Testis (tissue), 3 donors: ENCODE results near the gene STARD3. TPM values are rescaled to one million over a fixed set of nuclear protein-coding genes. Genes with fewer than 3 reads are reported as not detected.
A peak's percentile ranks its signal among the peaks of the same experiment; 100 is the strongest.

ENCODE experiments used
- DNase-seq: peaks from one replicate; pipeline ENCODE4 v3.0.0-alpha.2; 2019
- H3K27ac ChIP-seq, 2 donors: fragments of 200-600 bp; sonication (generic); one replicate each; pipeline ENCODE4 v1.5.1; 2019
- H3K27me3 ChIP-seq: fragments of 200-600 bp; sonication (generic); one replicate; pipeline ENCODE4 v1.5.1; 2019
- H3K36me3 ChIP-seq: fragments of 200-600 bp; sonication (generic); one replicate; pipeline ENCODE4 v1.5.1; 2017; ENCODE audit warnings: low read depth; ENCODE audit errors: missing control alignments
- H3K4me1 ChIP-seq: fragments of 200-600 bp; sonication (generic); one replicate; pipeline ENCODE4 v1.5.1; 2019
- H3K4me3 ChIP-seq, 2 donors: fragments of 200-600 bp; sonication (generic); one replicate each; pipeline ENCODE4 v1.5.1; 2017 to 2019
- H3K9me3 ChIP-seq: fragments of 200-600 bp; sonication (generic); one replicate; pipeline ENCODE4 v1.5.1; 2017
- CTCF ChIP-seq, 3 experiments: fragments of 450-650 bp in 2 of 3; fragments of 200-600 bp in 1 of 3; sonication (generic) in 1 of 3; IDR thresholded peaks; one replicate each; pipeline ENCODE4 v1.5.1; 2016 to 2019; ENCODE audit warnings: antibody characterized with exemption in 3 of 3, mild to moderate bottlenecking in 2 of 3, moderate library complexity in 1 of 3
- POLR2A ChIP-seq: fragments of 450-650 bp; IDR thresholded peaks from one replicate; pipeline ENCODE4 v1.6.1; 2017; ENCODE audit warnings: antibody characterized with exemption, mild to moderate bottlenecking, moderate library complexity
- WGBS, 2 donors: methylation state at CpG; one replicate each; pipeline ENCODE4 v1.1.5; 2018; 5-methylcytosine and 5-hydroxymethylcytosine counted together
- intact Hi-C: fragments of 100-400 bp; cut with DNase I; formaldehyde crosslinking; loops from one replicate; pipeline ENCODE4 v1.15.1; 2023; ENCODE audit warnings: low total_unique reads
- polyA plus RNA-seq: library from polyadenylated mRNA; stranded (reverse); fragments of 350-450 nt; fragmentation: Illumina TruSeq; extraction: RNeasy Lipid Tissue Mini Kit (QIAGEN cat#74804); gene quantifications from one replicate; pipeline ENCODE4 v1.2.3, GENCODE V29; 2014; ENCODE audit warnings: low read depth, low replicate concordance; ENCODE audit not compliant: insufficient read depth
- total RNA-seq, 2 donors: library from RNA; depleted of rRNA; stranded (reverse); fragments of >200 nt; gene quantifications; one replicate each; pipeline ENCODE4 v1.2.3, GENCODE V29; 2016

Gene STARD3
- total and polyA plus RNA-seq, 3 donors from 2014 or later, result 102 to 352 (median 265) TPM

GRCh38 chr17:39674179-39674578, 37.2 kb downstream of the STARD3 start:
- no peak overlapping the region for H3K27ac ChIP-seq
- H3K9me3 ChIP-seq, result no peaks in the 10 kb centered on the region
- DNase-seq, result no peak
- no peaks in the 10 kb centered on the region for H3K36me3 ChIP-seq
- H3K4me3 ChIP-seq, result no peak overlapping the region
- TF ChIP-seq CTCF (IDR thresholded peaks at IDR 0.05), result no peak
- TF ChIP-seq POLR2A, result no peak
- WGBS, 2 donors, result 87 to 100% methylated on average over 1 to 5 of the region's 5 CpGs
- H3K27me3 ChIP-seq, result no peaks in the 10 kb centered on the region
- no peaks in the 10 kb centered on the region for H3K4me1 ChIP-seq
- intact Hi-C loops, result no loop called here

DNA sequence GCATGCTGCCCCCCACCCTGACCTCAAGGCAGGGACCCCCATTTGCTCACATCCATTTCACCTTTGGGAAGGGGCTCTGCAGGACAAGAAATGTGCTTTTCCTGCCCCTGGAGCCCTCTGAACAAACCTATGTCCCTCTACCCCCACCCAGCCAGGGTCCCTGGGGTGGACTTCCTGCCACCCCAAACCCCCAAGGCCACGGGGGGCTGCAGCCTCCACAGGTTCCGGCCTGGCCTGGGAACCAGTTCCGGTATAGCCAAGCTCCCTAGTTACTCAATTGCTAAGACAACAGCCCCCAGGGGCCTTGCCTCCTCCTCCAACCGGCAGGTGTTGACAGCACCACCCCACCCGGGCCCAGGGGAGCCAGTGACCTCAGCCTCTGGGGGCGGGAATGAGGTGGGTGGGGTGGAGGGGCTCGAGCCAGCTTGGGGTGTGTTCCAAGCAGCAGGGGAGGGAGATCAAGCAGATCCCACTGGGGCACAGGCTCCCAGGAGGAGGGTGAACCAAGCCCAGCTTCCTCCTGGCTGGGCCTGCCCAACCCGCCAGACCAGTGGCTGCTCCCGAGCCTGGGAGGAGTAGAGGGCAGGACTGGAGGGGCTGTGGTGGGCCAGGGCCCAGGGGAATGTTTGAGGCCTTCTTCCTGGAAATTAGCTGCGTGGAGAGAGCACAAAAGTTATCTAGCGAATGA, 37.9 kb downstream of the STARD3 start:
- no peak overlapping the region for H3K27ac ChIP-seq
- DNase-seq, result no peak
- intact Hi-C loops, result no loop called here

GRCh38 chr17:39675390-39676082, 38.6 kb downstream of the STARD3 start:
- DNase-seq, result no peak
- Histone ChIP-seq H3K36me3 (no peaks in the 10 kb centered on the region), H3K27ac (no peak overlapping the region), H3K4me1 (no peaks in the 10 kb centered on the region), H3K9me3 (no peaks in the 10 kb centered on the region), H3K4me3 (no peak overlapping the region), H3K27me3 (no peaks in the 10 kb centered on the region)
- 78 to 83% methylated on average over 8 to 10 of the region's 10 CpGs for WGBS, 2 donors
- TF ChIP-seq POLR2A, result no peak
- TF ChIP-seq CTCF (IDR thresholded peaks at IDR 0.05), result no peak
- intact Hi-C loops, result no loop called here

More for the DNA sequence above, 37.9 kb downstream of the STARD3 start:
- no peak overlapping the region for H3K4me3 ChIP-seq
- H3K27me3 ChIP-seq, result no peaks in the 10 kb centered on the region
- H3K4me1 ChIP-seq, result no peaks in the 10 kb centered on the region
- 65 to 67% methylated on average over 8 to 10 of the region's 11 CpGs for WGBS, 2 donors
- no peaks in the 10 kb centered on the region for H3K36me3 ChIP-seq
- TF ChIP-seq CTCF (IDR thresholded peaks at IDR 0.05), result no peak
- no peak for TF ChIP-seq POLR2A
- no peaks in the 10 kb centered on the region for H3K9me3 ChIP-seq

- TF ChIP-seq CTCF (IDR thresholded peaks at IDR 0.05) (no peak), POLR2A (no peak)
- H3K27ac ChIP-seq, result no peak overlapping the region
- no peaks in the 10 kb centered on the region for H3K4me1 ChIP-seq
- no peaks in the 10 kb centered on the region for H3K27me3 ChIP-seq
- 32 to 62% methylated on average over 7 of the region's 7 CpGs for WGBS, 2 donors
- H3K36me3 ChIP-seq, result no peaks in the 10 kb centered on the region
- H3K4me3 ChIP-seq, result no peak overlapping the region
- H3K9me3 ChIP-seq, result no peaks in the 10 kb centered on the region
- peak; percentile 78 for DNase-seq
- intact Hi-C loops, result no loop called here
Observed at GRCh38 chr17:39676198-39676819, 39.4 kb downstream of the STARD3 start.
